Trophoblast cell (in vitro differentiated cells and primary cell): ENCODE measurements around the gene BEGAIN. TPM values are rescaled to one million over a fixed set of nuclear protein-coding genes. Genes with fewer than 3 reads are reported as not detected.

Source experiments
- DNase-seq, 2 donors: peaks; one replicate each; pipeline ENCODE4 v3.0.0-alpha.2; 2016
- H2AFZ ChIP-seq: 2 replicates; pipeline ENCODE4 v1.6.1; 2013; ENCODE audit warnings: low read length, moderate library complexity, mild to moderate bottlenecking; ENCODE audit not compliant: insufficient read depth, poor library complexity
- H2AK5ac ChIP-seq: 2 replicates; pipeline ENCODE4 v1.6.1; 2013; ENCODE audit warnings: mild to moderate bottlenecking, low read length
- H2BK120ac ChIP-seq: 2 replicates; pipeline ENCODE4 v1.6.1; 2013; ENCODE audit warnings: low read length, mild to moderate bottlenecking, moderate library complexity; ENCODE audit not compliant: insufficient read depth, poor library complexity
- H2BK12ac ChIP-seq: 2 replicates; pipeline ENCODE4 v1.6.1; 2013; ENCODE audit warnings: mild to moderate bottlenecking, low read length, moderate library complexity
- H2BK5ac ChIP-seq: 2 replicates; pipeline ENCODE4 v1.6.1; 2013; ENCODE audit warnings: low read length, low read depth, moderate library complexity, mild to moderate bottlenecking; ENCODE audit not compliant: poor library complexity
- H3K14ac ChIP-seq: 2 replicates; pipeline ENCODE4 v1.6.1; 2013; ENCODE audit warnings: mild to moderate bottlenecking, low read length
- H3K18ac ChIP-seq: 2 replicates; pipeline ENCODE4 v1.6.1; 2013; ENCODE audit warnings: mild to moderate bottlenecking, low read length
- H3K23ac ChIP-seq: 2 replicates; pipeline ENCODE4 v1.6.1; 2013; ENCODE audit warnings: low read length
- H3K27ac ChIP-seq: 2 replicates; pipeline ENCODE4 v1.5.1; 2013; ENCODE audit warnings: low read depth, mild to moderate bottlenecking, inconsistent platforms, low read length, moderate library complexity
- H3K27me3 ChIP-seq: 2 replicates; pipeline ENCODE4 v1.6.1; 2013; ENCODE audit warnings: inconsistent platforms, mild to moderate bottlenecking, low read length, moderate library complexity; ENCODE audit not compliant: insufficient read depth
- H3K36me3 ChIP-seq, 2 experiments: 1 replicate in 1 of 2; 2 replicates in 1 of 2; pipeline ENCODE4 v1.6.1; 2013; ENCODE audit warnings: low read length in 2 of 2, mild to moderate bottlenecking in 2 of 2, moderate library complexity in 1 of 2; ENCODE audit not compliant: insufficient read depth in 2 of 2, control insufficient read depth in 1 of 2
- H3K4ac ChIP-seq: 2 replicates; pipeline ENCODE4 v1.6.1; 2013; ENCODE audit warnings: low read depth, mild to moderate bottlenecking, low read length, moderate library complexity
- H3K4me1 ChIP-seq, 2 experiments: 1 replicate in 1 of 2; 2 replicates in 1 of 2; pipeline ENCODE4 v1.6.1; 2013; ENCODE audit warnings: low read length in 2 of 2, mild to moderate bottlenecking in 2 of 2, moderate library complexity in 1 of 2; ENCODE audit not compliant: insufficient read depth in 2 of 2, control insufficient read depth in 1 of 2
- H3K4me2 ChIP-seq: 2 replicates; pipeline ENCODE4 v1.6.1; 2013; ENCODE audit warnings: inconsistent platforms, mild to moderate bottlenecking, low read length, moderate library complexity
- H3K4me3 ChIP-seq: 2 replicates; pipeline ENCODE4 v1.5.1; 2013; ENCODE audit warnings: mild to moderate bottlenecking, low read depth, low read length, inconsistent platforms
- H3K79me1 ChIP-seq: one replicate; pipeline ENCODE4 v1.6.1; 2013; ENCODE audit warnings: low read length
- H3K79me2 ChIP-seq: 2 replicates; pipeline ENCODE4 v1.6.1; 2013; ENCODE audit warnings: low read length, mild to moderate bottlenecking; ENCODE audit not compliant: control insufficient read depth, insufficient read depth, poor library complexity
- H3K9ac ChIP-seq: 2 replicates; pipeline ENCODE4 v1.6.1; 2013; ENCODE audit warnings: mild to moderate bottlenecking, low read length
- H3K9me3 ChIP-seq: 2 replicates; pipeline ENCODE4 v1.6.1; 2013; ENCODE audit warnings: low read depth, mild to moderate bottlenecking, control low read depth, inconsistent platforms, low read length; ENCODE audit not compliant: insufficient read depth
- H4K12ac ChIP-seq: 2 replicates; pipeline ENCODE4 v1.6.1; 2013; ENCODE audit warnings: low read depth, mild to moderate bottlenecking, low read length, moderate library complexity
- H4K8ac ChIP-seq: 2 replicates; pipeline ENCODE4 v1.6.1; 2013; ENCODE audit warnings: low read depth, mild to moderate bottlenecking, low read length, moderate library complexity
- H4K91ac ChIP-seq: one replicate; pipeline ENCODE4 v1.6.1; 2013; ENCODE audit warnings: low read depth, mild to moderate bottlenecking, low read length, moderate library complexity
- WGBS: extraction: QIAGEN DNeasy Blood & Tissue Kit; methylation state at CpG from one replicate; pipeline ENCODE4 v1.1.7; 2013; ENCODE audit warnings: missing lambda C conversion rate; ENCODE audit not compliant: insufficient read length, insufficient coverage; ENCODE audit errors: extremely low coverage; 5-methylcytosine and 5-hydroxymethylcytosine counted together
- polyA plus RNA-seq: library from polyadenylated mRNA; stranded (reverse); fragments of 200-250 nt; gene quantifications from 2 replicates; pipeline ENCODE4 v1.2.3, GENCODE V29; 2013

The BEGAIN gene
- polyA plus RNA-seq, result 0.01 TPM in 1 of 2 replicates, not detected in the other

GRCh38 chr14:100587086-100587762 is at the start of gene BEGAIN:
Gene BEGAIN (minus strand): TSS chr14:100587417. CDS start chr14:100587290, 127 bp downstream.
- no peak within 1 kb of the TSS for H3K9ac ChIP-seq
- no peak within 1 kb of the TSS for H2AK5ac ChIP-seq
- no peaks in the 10 kb centered on the region for H3K79me2 ChIP-seq
- no peak within 1 kb of the TSS for H4K8ac ChIP-seq
- H3K4ac ChIP-seq, result no peak within 1 kb of the TSS
- WGBS, result no CpG with 5 or more reads among the region's 90 CpGs
- peak within 1 kb of the TSS; percentile 77 for H2AFZ ChIP-seq
- no peak within 1 kb of the TSS for H2BK120ac ChIP-seq
- peak within 1 kb of the TSS; percentile 81 for H3K4me2 ChIP-seq
- no peaks in the 10 kb centered on the region for H3K36me3 ChIP-seq
- no peak within 1 kb of the TSS for H3K27ac ChIP-seq
- H3K4me3 ChIP-seq, result peak within 1 kb of the TSS; percentile 59
- no peak within 1 kb of the TSS for H3K18ac ChIP-seq
- H3K27me3 ChIP-seq, result peaks cover 34% of the 10 kb centered on the region
- no peak within 1 kb of the TSS for H4K91ac ChIP-seq
- H3K79me1 ChIP-seq, result no peaks in the 10 kb centered on the region
- H2BK12ac ChIP-seq, result no peak within 1 kb of the TSS
- no peak within 1 kb of the TSS for H4K12ac ChIP-seq
- H2BK5ac ChIP-seq, result no peak within 1 kb of the TSS
- no peak for DNase-seq
- H3K4me1 ChIP-seq, result peaks cover 3 to 4% of the 10 kb centered on the region in 2 experiments
- H3K23ac ChIP-seq, result no peak within 1 kb of the TSS
- H3K14ac ChIP-seq, result no peak within 1 kb of the TSS
- H3K9me3 ChIP-seq, result peaks cover 4% of the 10 kb centered on the region

GRCh38 chr14:100636559-100636958 is 49.3 kb upstream of the BEGAIN start:
- Histone ChIP-seq H3K18ac (no peak overlapping the region), H3K36me3 (no peaks in the 10 kb centered on the region), H3K4me1 (no peaks in the 10 kb centered on the region), H3K79me2 (no peaks in the 10 kb centered on the region), H2AFZ (no peak overlapping the region), H3K27ac (no peak overlapping the region), H2BK5ac (no peak overlapping the region), H4K8ac (no peak overlapping the region), H3K23ac (no peak overlapping the region), H3K4ac (no peak overlapping the region), H4K12ac (no peak overlapping the region), H3K79me1 (no peaks in the 10 kb centered on the region), H3K14ac (no peak overlapping the region), H2BK120ac (no peak overlapping the region), H3K27me3 (no peaks in the 10 kb centered on the region), H3K4me3 (no peak overlapping the region), H3K9ac (no peak overlapping the region), H2BK12ac (no peak overlapping the region), H4K91ac (no peak overlapping the region), H3K4me2 (no peak overlapping the region), H2AK5ac (no peak overlapping the region), H3K9me3 (no peaks in the 10 kb centered on the region)
- no peak for DNase-seq
- no CpG with 5 or more reads among the region's 14 CpGs for WGBS

GRCh38 chr14:100634026-100634425 is 46.8 kb upstream of the BEGAIN start:
- H2AFZ ChIP-seq, result no peak overlapping the region
- no peaks in the 10 kb centered on the region for H3K27me3 ChIP-seq
- H3K4ac ChIP-seq, result no peak overlapping the region
- H3K14ac ChIP-seq, result no peak overlapping the region
- no peak overlapping the region for H3K18ac ChIP-seq
- WGBS, result no CpG with 5 or more reads among the region's 11 CpGs
- H3K27ac ChIP-seq, result no peak overlapping the region
- no peak overlapping the region for H4K12ac ChIP-seq
- no peak overlapping the region for H3K4me3 ChIP-seq
- no peak overlapping the region for H3K4me2 ChIP-seq
- H3K9me3 ChIP-seq, result no peaks in the 10 kb centered on the region
- H3K36me3 ChIP-seq, result no peaks in the 10 kb centered on the region
- H4K91ac ChIP-seq, result no peak overlapping the region
- H2AK5ac ChIP-seq, result no peak overlapping the region
- H2BK120ac ChIP-seq, result no peak overlapping the region
- no peak overlapping the region for H4K8ac ChIP-seq
- H3K9ac ChIP-seq, result no peak overlapping the region
- H2BK5ac ChIP-seq, result no peak overlapping the region
- H3K4me1 ChIP-seq, result no peaks in the 10 kb centered on the region
- no peak for DNase-seq
- no peaks in the 10 kb centered on the region for H3K79me1 ChIP-seq
- no peak overlapping the region for H3K23ac ChIP-seq
- H2BK12ac ChIP-seq, result no peak overlapping the region
- no peaks in the 10 kb centered on the region for H3K79me2 ChIP-seq

GRCh38 chr14:100633406-100633805 is 46.2 kb upstream of the BEGAIN start:
- no peak overlapping the region for H3K9ac ChIP-seq
- H2BK5ac ChIP-seq, result no peak overlapping the region
- H4K8ac ChIP-seq, result no peak overlapping the region
- no peak overlapping the region for H3K4me3 ChIP-seq
- H3K23ac ChIP-seq, result no peak overlapping the region
- H3K27ac ChIP-seq, result no peak overlapping the region
- H4K12ac ChIP-seq, result no peak overlapping the region
- H3K14ac ChIP-seq, result no peak overlapping the region
- no peaks in the 10 kb centered on the region for H3K79me2 ChIP-seq
- H3K36me3 ChIP-seq, result no peaks in the 10 kb centered on the region
- H2AFZ ChIP-seq, result no peak overlapping the region
- H4K91ac ChIP-seq, result no peak overlapping the region
- no peak overlapping the region for H2BK120ac ChIP-seq
- WGBS, result no CpG with 5 or more reads among the region's 10 CpGs
- no peak overlapping the region for H3K4ac ChIP-seq
- H3K9me3 ChIP-seq, result no peaks in the 10 kb centered on the region
- H3K18ac ChIP-seq, result no peak overlapping the region
- no peak overlapping the region for H3K4me2 ChIP-seq
- H2BK12ac ChIP-seq, result no peak overlapping the region
- no peaks in the 10 kb centered on the region for H3K4me1 ChIP-seq
- no peak overlapping the region for H2AK5ac ChIP-seq
- DNase-seq, result no peak
- no peaks in the 10 kb centered on the region for H3K79me1 ChIP-seq
- H3K27me3 ChIP-seq, result no peaks in the 10 kb centered on the region
